HG03457 (cell line): ENCODE measurements around the gene PLXNA2.

Experiments used
- ATAC-seq: cut with Tn5 transposase; IDR thresholded peaks from one replicate; pipeline ENCODE4 v1.9.1; 2021; ENCODE audit warnings: moderate number of reproducible peaks; ENCODE audit not compliant: unreplicated experiment

PLXNA2 gene

DNA sequence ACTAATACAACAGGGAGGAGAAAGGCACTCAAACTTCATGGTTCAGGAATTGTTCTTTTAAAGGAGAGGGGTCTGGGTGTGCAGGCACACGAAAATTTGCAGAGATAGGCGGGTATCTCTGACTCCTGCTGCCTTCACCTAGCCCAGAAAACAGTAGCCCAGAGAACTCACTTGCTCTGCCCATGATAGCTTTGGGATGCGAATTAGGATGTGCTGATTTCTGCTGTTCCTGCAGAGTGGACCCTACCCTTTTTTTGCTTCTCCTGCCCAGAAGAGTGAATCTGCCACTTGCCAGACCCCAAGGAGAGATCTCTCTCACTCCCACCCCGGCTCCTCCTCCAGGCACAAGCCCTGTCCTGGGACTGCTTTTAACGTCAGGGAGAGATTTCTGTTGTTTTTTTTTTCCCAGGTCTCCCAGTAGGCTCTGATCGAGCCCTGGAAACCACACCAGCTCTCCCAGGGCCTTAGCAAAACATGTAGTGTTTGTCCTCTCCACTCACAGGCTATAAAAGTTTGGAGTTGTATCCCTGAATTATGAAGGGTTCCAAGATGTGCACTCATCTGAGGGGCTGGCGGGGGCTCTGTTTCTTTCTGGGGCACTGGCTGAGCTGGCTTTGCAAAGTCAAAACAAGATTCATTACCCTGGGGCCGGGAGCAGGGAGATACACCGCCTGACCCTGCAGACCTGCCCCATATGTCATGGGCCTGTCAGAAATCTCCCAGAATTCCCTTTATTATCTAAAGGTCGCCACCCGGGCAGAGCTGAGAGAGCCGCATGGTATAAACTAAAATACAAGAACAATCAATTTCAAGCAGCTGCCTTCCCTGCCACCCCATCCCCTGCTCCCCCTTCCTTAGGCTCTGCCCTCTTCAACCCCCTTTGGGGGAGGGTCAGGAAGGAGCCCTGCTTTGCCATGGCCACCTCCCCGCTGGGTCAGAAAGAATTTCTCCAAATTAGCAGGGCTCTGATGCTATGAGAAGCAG is 17.9 kb downstream of the PLXNA2 start:
- no peak for ATAC-seq

DNA sequence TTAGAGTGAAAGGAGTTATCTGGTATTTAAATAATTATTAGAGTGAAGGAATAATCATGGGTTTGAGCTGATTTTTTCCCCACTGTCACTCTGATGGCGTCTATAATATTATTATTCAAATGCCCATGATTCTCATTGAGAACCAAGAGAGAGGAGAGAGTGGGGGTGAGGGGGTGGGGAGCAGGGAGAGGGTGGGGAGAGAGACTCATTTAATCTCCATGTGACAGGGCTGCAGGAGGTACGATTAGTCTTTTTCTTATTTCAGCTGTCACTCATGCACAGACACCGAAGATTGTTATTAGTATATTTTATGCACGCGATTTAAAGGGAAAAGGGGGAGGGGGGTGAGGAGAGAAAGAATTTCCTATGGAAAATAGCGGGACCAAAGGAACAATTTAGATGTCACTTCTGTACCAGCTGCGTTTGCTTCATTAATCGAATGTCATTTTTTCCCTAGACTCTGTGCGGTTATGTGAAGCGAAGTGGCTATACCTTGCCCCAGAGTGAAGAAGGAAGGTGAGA is 19.9 kb downstream of the PLXNA2 start:
- ATAC-seq: no peak

DNA sequence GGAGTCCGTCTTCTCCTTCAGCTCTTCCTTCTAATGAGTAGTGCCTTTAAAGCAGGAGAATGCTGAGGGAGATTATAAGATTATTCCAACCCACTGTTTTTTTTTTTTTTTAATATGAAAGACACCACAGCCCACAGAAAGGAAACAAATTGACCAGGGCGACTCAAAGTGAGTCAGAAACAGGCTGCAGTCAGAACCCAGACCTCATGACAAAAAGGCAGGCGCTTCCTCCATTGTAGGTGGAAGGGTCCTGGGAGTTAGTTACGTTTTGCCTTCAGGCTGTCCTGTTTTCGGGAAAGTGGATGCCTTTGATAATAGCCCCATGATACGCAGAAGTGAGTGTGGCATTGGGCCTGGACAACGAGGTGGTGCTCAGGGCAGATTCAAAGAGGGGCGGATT is 21.0 kb downstream of the PLXNA2 start:
- ATAC-seq: no peak

GRCh38 chr1:208222376-208223126 is 21.6 kb downstream of the PLXNA2 start:
- ATAC-seq: no peak

DNA sequence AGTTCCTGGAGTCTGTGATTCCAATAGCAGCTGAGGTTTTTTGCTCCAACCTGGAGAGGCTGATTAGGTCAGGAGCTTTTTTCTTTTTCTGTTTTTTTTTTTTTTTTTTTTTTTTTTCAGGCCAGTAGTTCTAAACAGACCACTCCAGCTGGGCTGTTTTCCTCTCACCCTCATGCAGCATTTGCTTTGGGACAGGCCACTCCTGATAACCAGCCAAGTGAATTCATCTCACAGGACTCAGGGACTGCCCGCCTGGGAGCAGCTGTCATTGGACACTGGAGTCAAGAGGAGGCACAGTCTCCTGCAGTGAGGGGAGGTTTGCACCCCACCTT is 22.9 kb downstream of the PLXNA2 start:
- no peak for ATAC-seq

DNA sequence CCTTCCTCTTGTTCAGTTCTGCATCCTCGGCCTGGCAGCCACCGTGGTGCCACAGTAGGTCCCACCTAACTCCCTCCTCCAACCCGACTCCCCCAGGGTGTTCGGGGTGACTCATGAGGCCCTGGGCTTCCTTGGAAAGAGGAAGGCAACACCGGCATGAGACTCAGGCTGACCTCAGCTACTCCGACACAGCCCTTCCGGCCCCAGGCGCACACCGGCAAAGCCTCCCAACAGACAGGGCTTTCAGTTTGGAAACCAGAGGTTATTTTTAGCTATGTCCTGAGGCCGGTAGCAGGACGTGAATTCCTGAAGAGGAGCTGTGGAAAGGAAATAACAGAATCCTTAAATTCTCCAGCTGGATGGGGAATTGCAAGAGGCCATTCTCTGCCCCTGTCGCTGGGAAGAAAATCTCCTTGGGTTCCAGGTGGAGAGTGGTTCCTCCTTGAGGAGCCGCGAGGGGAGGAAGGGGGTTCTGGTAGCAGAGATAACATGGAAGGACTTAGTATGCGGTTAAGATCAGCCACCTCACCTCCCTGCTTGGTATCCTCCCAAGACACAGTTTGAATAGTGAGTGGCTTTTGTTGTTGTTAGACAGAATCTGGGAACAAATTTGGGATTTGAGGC is 24.4 kb downstream of the PLXNA2 start:
- no peak for ATAC-seq

DNA sequence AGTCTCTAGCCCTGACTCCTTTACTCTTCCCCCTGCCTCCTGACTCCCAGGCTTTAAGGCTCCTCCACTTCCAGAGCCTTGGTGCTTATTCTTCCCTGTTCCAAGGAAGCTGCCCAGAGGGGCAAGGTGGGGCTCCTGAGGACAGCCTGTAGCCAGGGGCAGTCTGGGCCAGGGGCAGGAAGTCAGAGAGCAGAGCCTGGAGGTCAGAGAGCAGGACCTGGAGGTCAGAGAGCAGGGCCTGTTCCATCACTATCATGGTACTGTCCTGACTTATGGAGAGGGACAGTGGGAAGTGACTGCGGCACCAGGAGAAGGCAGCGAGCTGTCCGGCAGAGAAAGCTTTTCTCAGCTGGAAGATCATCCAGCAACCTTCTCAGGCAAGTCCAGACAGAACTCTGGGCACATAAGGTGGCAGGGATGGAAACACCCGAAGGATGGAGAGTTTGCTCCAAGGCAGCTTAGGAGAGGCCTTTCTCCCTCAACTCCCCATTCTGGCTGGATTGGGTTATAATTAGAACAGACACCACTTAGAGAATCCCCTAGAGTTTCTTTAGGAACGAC is 25.0 kb downstream of the PLXNA2 start:
- no peak for ATAC-seq

DNA sequence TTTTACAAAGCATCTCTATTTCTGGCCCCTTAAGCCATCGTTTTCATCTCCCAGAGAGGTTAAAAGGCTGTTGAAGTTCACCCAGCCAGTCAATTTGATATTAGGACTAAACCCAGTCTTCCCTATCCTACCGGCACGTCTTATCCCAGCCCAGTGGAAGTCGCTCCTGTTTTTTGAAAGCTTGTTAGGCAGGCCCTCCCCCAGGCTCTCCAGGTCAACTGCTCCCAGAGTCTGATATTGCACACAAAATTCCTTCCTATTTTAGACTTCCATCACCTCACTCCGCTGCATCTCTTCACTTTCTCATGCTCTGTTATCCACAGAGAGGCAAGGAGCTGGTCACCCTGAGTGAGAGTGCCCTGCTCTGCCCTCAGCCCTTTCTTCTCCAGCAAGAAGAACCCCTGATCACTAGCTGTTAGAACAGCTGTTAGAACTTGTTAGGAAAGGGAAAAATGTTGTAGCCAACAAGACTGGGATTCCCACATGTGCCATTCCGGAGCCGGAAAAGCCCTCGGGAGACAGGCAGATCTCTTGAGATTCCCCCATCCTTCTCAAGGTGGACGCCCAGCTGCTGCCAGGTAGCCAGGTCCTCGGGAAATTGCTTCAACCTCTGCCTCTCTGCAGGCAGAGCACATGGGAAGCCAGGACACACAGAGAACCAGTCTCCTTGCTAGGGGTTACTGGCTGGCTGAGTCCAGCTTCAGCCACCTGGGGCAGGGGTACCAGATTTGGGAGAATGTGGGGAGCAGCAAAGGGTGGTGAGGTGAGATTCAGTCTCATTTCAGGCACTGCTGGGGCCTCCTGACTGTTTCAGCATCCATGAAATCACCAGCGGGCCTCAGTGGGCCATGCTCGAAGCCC is 25.7 kb downstream of the PLXNA2 start:
- no peak for ATAC-seq

DNA sequence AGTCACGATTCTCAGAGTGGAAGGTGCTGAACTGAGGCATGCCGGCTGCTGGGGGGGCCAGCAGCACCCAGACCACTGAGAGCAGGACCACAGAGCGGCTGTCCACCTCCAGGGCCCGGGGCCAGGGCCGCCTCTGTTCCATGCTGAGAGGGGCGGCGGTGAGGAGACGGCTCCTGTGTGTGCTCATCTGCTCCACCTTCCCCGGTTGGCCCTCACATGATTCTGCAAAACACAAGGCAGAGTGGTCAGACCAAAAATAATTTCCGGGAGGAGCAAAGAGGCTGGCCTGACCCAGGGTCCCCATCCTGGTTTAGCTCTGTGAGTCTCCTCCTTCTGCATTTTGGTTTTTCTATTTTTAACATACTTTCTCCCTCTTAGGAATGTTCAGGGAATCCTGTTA is 26.4 kb downstream of the PLXNA2 start:
- ATAC-seq: no peak

DNA sequence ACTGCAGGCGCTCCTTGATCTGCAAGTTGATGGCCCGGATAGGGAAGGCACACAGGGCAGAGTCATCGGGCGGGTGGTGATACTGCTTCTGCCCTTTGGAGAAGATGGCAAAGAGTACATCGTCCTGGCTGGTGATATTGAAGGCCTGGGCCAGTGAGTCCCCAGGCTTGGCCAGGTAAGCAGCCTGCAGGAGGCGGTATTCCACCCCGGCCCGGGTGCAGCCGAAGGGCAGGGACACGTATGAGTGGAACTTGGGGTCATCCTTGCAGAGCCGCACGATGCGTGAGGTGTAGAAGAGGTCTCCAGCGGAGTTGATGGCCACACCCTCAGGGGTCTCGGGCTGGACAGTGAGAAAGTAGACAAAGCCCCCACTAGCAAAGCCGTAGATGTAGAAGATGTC is 27.4 kb downstream of the PLXNA2 start:
- ATAC-seq: no peak

GRCh38 chr1:208216062-208216461 is 28.1 kb downstream of the PLXNA2 start:
- no peak for ATAC-seq

GRCh38 chr1:208215393-208215792 is 28.8 kb downstream of the PLXNA2 start:
- ATAC-seq: no peak

DNA sequence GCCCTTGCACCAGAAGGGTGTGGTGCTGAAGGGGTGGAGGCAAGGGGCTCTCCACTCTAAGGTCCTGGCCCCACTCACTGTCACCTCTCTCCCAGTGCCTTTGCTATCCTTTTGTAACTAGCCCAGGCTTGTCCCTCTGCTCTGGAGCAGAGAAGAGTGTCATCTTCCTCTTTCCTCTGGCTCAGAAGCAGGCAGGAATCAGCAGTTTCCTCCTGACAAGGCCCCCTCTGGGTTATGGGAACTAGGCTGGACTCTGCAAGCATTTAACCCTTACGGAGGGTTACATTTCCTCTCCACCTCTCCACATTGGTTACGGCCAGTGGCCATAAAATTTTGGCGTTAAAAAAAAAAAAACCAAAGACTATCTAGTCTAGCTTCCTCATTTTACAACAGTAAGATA is 30.4 kb downstream of the PLXNA2 start:
- no peak for ATAC-seq

DNA sequence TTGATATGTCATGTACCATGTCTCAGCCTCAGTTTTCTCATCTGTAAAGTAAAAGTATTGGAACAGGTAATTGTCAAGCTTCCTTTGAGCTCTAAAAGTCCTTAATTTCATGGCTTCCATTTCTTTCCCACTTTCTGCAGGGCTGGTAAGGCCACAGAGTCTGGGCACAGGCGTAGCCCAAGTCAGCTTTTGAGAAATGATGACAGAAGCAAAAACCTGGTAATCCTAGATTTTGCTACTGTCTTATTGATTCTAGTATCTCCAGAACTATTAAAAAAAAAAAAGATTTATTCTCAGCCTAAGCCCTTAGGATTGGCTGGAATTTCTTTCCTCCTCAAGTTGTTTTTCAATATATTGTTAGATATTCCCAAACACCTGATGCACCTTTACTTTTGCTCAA is 31.3 kb downstream of the PLXNA2 start:
- no peak for ATAC-seq

- ATAC-seq: no peak
Observed at GRCh38 chr1:208211921-208212843, 32.0 kb downstream of the PLXNA2 start.

GRCh38 chr1:208209896-208210589 is 34.1 kb downstream of the PLXNA2 start:
- no peak for ATAC-seq

DNA sequence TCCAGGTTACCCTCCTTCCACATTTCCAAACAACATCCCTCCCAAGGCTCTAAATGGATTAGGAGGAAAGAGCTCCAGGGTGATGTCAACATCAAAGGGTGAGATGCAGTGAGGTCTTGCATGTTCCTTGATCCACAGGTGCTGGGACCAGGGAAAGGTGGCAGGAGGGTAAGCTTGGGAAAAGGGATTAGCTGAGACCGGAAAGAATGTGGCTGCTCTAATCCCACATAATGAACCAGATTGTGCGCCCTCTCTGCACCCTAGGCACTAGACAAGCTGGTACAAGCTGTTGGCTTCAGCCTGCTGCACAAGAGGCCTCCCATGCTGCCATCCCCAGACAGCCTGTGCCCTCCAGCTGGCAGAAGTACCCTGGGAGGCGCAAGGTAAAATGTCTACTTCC is 34.9 kb downstream of the PLXNA2 start:
- no peak for ATAC-seq

DNA sequence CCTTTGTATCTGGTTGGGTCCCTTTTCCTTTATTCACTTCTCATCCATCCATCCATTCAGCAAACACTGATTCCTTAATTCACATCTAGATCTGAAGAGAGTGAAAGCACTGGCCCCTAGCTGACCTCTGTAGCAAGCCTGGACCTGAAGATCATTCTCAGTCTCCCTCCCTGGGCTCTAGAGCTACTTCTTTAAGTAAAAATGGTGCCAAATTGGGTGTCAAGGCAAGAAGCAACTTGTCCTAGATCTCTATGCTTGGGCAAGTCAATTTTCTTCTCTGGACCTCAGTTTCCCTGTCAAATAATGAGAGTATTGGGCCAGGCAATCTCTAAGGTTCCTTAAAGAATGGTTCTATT is 36.1 kb downstream of the PLXNA2 start:
- no peak for ATAC-seq
